Measurements from ENCODE around the gene ZC3H7B. TPM values are rescaled to one million over a fixed set of nuclear protein-coding genes. Genes with fewer than 3 reads are reported as not detected.

Gene ZC3H7B
- total RNA-seq, 1 donor, result 45.9 TPM

DNA sequence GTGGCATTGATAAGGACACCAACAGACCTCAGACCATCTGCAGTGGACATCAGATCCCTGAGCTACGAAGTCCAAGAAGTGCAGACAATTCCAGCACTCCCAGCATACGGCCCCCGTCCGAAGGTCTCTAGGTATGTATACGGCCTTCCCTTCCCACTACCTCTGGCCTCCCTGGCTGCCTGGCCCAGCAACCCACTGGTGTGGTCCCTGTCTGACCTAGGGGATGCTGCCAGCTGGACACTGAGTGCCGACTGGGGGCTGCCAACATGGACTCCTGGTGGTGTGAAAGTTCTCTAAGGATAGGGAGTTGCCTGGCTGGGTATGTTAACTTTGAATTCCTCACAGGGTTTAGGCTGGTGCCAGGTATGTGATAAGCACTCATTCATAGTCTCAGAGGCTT, 62.9 kb downstream of the ZC3H7B start:
- no peak overlapping the region for H3K4me3 ChIP-seq (ENCODE audit: low read depth, low read length)
- DNase-seq (ENCODE audit: low read depth), result no peak
- TF ChIP-seq, protein P1, sequence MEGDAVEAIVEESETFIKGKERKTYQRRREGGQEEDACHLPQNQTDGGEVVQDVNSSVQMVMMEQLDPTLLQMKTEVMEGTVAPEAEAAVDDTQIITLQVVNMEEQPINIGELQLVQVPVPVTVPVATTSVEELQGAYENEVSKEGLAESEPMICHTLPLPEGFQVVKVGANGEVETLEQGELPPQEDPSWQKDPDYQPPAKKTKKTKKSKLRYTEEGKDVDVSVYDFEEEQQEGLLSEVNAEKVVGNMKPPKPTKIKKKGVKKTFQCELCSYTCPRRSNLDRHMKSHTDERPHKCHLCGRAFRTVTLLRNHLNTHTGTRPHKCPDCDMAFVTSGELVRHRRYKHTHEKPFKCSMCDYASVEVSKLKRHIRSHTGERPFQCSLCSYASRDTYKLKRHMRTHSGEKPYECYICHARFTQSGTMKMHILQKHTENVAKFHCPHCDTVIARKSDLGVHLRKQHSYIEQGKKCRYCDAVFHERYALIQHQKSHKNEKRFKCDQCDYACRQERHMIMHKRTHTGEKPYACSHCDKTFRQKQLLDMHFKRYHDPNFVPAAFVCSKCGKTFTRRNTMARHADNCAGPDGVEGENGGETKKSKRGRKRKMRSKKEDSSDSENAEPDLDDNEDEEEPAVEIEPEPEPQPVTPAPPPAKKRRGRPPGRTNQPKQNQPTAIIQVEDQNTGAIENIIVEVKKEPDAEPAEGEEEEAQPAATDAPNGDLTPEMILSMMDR (IDR thresholded peaks at IDR 0.05; ENCODE audit: insufficient read depth, low read length), result no peak

DNA sequence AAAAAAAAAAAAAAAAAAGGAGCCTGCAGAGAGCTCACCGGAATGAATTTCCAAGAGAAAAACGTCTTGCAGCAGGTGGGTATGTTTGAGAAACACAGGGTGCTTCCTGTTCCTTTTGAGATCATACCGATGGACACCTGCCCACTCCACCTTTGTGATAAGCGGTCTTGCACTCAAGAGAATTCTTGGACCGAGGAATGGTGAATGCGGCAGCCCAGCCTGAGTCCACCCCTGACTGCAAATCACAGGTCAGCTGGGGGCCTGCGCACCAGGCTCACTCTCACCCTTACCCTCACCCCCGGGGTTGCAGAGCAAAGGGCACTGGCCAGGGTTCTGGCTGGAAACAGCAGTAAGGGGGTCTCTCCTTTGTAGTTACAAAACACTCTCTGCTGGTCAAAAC, 63.6 kb downstream of the ZC3H7B start:
- TF ChIP-seq, protein P1 (IDR thresholded peaks at IDR 0.05; ENCODE audit: insufficient read depth, low read length), result no peak
- DNase-seq (ENCODE audit: low read depth), result no peak

DNA sequence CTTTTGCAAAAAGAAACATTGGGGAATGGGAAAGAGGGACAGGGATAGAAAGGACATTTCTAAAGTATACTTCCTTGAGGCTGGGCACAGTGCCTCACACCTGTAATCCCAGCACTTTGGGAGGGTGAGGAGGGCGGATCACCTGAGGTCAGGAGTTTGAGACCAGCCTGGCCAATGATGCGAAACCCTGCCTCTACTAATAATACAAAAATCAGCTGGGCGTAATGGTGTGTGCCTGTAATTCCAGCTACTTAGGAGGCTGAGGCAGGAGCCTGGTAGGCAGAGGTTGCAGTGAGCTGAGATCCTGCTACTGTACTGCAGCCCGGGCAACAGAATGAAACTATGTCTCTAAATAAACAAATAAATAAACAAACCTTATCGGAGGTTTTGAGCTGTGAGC, 64.1 kb downstream of the ZC3H7B start:
- DNase-seq (ENCODE audit: low read depth), result no peak
- no peak overlapping the region for H3K4me3 ChIP-seq (ENCODE audit: low read depth, low read length)
- TF ChIP-seq, protein P1 (IDR thresholded peaks at IDR 0.05; ENCODE audit: insufficient read depth, low read length), result no peak

More for the DNA sequence above, 63.6 kb downstream of the ZC3H7B start:
- H3K4me3 ChIP-seq (ENCODE audit: low read depth, low read length), result no peak overlapping the region

DNA sequence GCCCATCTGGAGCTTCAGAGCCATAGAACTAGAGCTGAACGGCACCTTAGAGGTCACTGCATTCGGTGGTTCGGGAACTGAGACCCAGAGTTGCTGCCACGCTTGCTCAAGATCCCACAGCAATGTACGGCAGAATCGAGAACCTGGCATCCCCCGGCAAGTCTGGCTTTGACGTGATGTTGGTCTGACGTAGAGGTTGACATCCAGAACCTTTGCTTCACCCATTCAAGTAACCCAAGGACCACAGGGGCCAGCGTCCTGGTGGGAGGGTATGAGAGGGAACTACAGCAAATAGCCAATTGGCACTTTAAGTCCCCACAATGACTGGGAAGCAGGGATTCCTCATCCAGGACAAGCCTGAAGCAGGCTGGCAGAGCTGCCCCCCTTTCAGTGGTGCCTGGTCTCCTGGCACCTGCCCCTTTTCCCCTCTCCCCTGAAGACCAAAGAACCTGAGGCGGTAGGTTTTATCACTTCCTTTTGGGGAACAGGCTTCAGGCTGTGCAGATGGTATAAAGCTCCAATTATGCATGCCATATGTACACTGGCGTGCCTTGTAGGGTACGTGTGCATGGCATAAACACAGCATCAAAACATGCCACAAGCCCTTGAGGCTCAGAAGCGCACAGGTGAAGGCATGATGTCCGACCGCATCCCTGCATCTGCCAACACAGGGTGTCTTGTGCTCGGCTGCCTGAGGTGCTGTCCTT, 65.2 kb downstream of the ZC3H7B start:
- H3K4me3 ChIP-seq (ENCODE audit: low read depth, low read length), result peak overlapping the region; percentile 33
- DNase-seq (ENCODE audit: low read depth), result no peak
- TF ChIP-seq, protein P1 (IDR thresholded peaks at IDR 0.05; ENCODE audit: insufficient read depth, low read length), result no peak

DNA sequence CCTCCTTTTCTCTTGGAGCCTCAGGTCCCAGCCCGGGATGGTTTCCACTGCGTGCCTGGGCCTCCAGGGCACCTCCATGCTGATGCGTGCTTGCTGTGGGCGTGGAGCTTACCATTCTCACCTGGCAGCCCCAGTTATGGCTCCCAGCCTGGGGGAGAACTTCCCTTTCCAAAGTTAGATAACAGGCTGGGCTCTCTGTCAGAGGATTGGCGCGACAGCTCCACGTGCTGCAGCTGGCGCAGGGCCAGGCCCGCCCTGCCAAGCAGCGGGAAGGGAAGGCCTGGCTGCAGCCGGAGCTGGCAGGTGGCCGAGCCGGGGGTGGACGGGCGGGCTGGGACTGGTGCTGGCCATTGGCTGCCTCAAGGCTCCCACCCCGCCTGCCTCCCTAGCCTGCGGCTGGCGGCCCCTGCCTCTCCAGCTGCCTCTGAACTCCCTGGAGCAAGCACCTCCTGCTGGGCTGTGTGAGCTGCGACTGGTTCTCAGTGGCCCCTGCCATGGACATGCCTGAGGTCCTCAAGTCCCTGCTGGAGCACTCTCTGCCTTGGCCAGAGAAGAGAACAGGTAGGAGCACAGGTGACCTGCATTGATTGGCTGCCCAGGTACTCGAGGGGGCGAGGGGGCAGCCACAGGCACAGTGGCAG, 65.8 kb downstream of the ZC3H7B start:
- H3K4me3 ChIP-seq (ENCODE audit: low read depth, low read length), result peak overlapping the region; percentile 79
- TF ChIP-seq, protein P1 (IDR thresholded peaks at IDR 0.05; ENCODE audit: insufficient read depth, low read length), result peak; percentile 51
- DNase-seq (ENCODE audit: low read depth), result peak; percentile 96

DNA sequence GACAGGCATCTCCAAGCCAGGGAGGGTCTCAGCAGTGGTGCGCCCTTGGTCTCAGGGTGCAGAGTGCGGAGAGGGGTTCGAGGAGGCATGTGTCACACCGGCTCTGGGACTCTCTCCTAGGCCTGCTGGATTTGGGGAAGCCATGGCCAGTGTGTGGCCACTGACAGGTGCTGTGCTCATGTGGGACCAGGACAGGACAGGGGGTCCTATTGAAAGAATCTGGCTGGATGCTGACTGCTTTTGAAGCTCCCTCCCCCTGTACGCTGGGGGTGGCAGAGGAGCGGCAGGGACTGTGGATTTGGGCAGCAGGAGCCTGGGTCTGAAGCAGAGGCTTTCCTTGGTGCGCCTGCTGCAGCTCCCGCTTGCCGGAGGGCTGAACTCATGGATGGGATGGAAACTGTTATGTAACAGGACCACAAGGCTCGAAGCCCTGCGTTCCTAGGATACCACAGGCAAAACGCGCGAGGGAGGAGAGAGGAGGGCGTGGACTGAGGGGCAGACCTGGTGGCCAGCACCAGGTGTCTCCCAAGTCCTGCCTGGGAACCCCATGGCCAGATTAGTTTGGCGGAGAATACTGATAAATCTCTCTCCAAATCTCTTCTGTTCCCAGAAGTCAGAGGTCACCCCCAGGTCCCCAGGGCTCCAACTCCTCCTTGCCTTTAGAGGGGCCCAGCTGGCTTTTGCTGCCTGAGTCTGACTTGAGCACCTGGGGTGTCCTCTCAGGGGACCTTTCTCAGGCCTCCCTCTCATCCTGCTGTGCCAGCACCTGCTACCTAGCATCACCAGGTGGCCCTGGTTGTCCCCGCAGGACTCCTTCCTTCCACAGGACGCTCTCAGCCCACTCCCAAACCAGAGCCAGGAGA, 66.6 kb downstream of the ZC3H7B start:
- TF ChIP-seq, protein P1 (IDR thresholded peaks at IDR 0.05; ENCODE audit: insufficient read depth, low read length), result no peak
- H3K4me3 ChIP-seq (ENCODE audit: low read depth, low read length), result peak overlapping the region; percentile 79
- peak; percentile 67 for DNase-seq (ENCODE audit: low read depth)

Data from fibroblast of the aortic adventitia (primary cell).